Uterus (tissue), 4 donors: ENCODE results near the gene EFNB3. TPM values are rescaled to one million over a fixed set of nuclear protein-coding genes. Genes with fewer than 3 reads are reported as not detected.

Experiments
- DNase-seq, 2 donors: peaks; one replicate each; pipeline ENCODE4 v3.0.0-alpha.2; 2019 to 2020
- H3K27ac ChIP-seq, 2 donors: fragments of 200-600 bp; sonication (generic); 1 replicate in 1 of 2; 2 replicates in 1 of 2; pipeline ENCODE4 v1.5.1; 2016 to 2018
- H3K27me3 ChIP-seq, 2 donors: fragments of 200-600 bp; sonication (generic); one replicate each; pipeline ENCODE4 v1.5.1; 2018 to 2019; ENCODE audit warnings: control low read depth in 1 of 2
- H3K36me3 ChIP-seq, 2 donors: fragments of 200-600 bp; sonication (generic); one replicate each; pipeline ENCODE4 v1.5.1; 2019; ENCODE audit warnings: control low read depth in 1 of 2
- H3K4me1 ChIP-seq, 2 donors: fragments of 200-600 bp; sonication (generic); one replicate each; pipeline ENCODE4 v1.5.1; 2018 to 2019; ENCODE audit warnings: control low read depth in 1 of 2
- H3K4me3 ChIP-seq, 2 donors: fragments of 200-600 bp; sonication (generic); 1 replicate in 1 of 2; 2 replicates in 1 of 2; pipeline ENCODE4 v1.5.1; 2018 to 2019; ENCODE audit warnings: mild to moderate bottlenecking in 1 of 2
- H3K9me3 ChIP-seq, 2 donors: fragments of 200-600 bp; sonication (generic); one replicate each; pipeline ENCODE4 v1.5.1; 2019; ENCODE audit warnings: control low read depth in 1 of 2
- POLR2A ChIP-seq, 2 donors: fragments of 450-650 bp; IDR thresholded peaks; one replicate each; pipeline ENCODE4 v1.6.1; 2016; ENCODE audit warnings: antibody characterized with exemption in 2 of 2, mild to moderate bottlenecking in 1 of 2, moderate library complexity in 1 of 2
- intact Hi-C: fragments of 100-400 bp; cut with DNase I; formaldehyde crosslinking; loops from one replicate; pipeline ENCODE4 v1.15.1; 2023; ENCODE audit warnings: low total_unique reads
- total RNA-seq, 4 donors: library from RNA; depleted of rRNA in 3 of 4; stranded (reverse); fragments of >200 nt in 3 of 4; gene quantifications; one replicate each; pipeline versions ENCODE4 v1.1.0 to v1.2.4, GENCODE V29; 2014 to 2023
- TF ChIP-seq, protein P1 (sequence below), 4 experiments: fragments of 200-600 bp in 2 of 4; fragments of 450-650 bp in 2 of 4; sonication (generic) in 2 of 4; IDR thresholded peaks; one replicate each; pipeline ENCODE4 v1.5.1; 2016 to 2019; ENCODE audit warnings: antibody characterized with exemption in 4 of 4, mild to moderate bottlenecking in 2 of 4, moderate library complexity in 1 of 4
- donor health status: DM: yes; HTN: yes; CAD: no.

The EFNB3 gene
- total RNA-seq, 4 donors from 2014 or later, result 0.26 to 13.1 (median 5.6) TPM

DNA sequence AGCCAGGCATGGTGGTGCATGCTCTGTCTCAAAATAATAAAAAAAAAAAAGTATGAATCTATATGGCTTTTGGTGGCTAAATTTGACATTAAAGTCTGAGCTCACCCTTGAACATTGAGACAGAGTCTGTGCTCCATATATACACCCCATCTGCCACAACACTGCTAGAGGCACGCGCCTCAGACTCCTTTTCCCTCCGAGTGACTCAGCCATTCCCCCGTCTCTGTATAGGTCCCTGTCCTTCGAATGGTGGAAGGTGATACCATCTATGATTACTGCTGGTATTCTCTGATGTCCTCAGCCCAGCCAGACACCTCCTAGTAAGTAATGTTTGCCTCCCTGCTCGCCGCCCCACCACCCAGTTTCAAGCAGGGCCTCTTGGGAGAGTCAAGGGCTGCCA, 4.5 kb upstream of the EFNB3 start:
- H3K27me3 ChIP-seq, result no peaks in the 10 kb centered on the region
- peaks cover 0 to 17% of the 10 kb centered on the region in 2 donors for H3K4me1 ChIP-seq
- no peaks in the 10 kb centered on the region for H3K36me3 ChIP-seq
- TF ChIP-seq POLR2A (IDR thresholded peaks at IDR 0.05), result no peak
- TF ChIP-seq, protein P1, sequence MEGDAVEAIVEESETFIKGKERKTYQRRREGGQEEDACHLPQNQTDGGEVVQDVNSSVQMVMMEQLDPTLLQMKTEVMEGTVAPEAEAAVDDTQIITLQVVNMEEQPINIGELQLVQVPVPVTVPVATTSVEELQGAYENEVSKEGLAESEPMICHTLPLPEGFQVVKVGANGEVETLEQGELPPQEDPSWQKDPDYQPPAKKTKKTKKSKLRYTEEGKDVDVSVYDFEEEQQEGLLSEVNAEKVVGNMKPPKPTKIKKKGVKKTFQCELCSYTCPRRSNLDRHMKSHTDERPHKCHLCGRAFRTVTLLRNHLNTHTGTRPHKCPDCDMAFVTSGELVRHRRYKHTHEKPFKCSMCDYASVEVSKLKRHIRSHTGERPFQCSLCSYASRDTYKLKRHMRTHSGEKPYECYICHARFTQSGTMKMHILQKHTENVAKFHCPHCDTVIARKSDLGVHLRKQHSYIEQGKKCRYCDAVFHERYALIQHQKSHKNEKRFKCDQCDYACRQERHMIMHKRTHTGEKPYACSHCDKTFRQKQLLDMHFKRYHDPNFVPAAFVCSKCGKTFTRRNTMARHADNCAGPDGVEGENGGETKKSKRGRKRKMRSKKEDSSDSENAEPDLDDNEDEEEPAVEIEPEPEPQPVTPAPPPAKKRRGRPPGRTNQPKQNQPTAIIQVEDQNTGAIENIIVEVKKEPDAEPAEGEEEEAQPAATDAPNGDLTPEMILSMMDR (IDR thresholded peaks at IDR 0.05), result no peak
- no peak overlapping the region for H3K27ac ChIP-seq
- no peaks in the 10 kb centered on the region for H3K9me3 ChIP-seq
- intact Hi-C loops, result no loop called here
- no peak overlapping the region for H3K4me3 ChIP-seq
- DNase-seq, result no peak

DNA sequence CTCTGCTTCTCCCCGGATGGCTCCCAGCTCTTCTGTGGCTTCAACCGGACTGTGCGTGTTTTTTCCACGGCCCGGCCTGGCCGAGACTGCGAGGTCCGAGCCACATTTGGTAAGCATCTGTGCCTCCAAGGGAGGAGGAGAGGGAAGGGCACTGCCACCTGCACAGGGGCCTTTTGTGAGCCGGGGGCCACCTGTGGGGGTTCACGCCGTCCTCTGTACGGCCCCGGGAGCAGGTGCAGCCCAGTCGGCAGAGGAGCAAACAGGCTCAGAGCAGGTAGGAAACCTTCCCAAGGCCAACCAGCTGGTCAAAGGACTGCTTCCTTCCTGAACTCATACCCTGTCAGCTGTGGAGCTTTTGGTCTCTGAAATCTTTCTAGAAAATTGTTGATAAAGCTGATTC, 3.3 kb upstream of the EFNB3 start:
- Histone ChIP-seq H3K4me1 (peaks cover 0 to 17% of the 10 kb centered on the region in 2 donors), H3K27me3 (no peaks in the 10 kb centered on the region), H3K36me3 (no peaks in the 10 kb centered on the region), H3K27ac (no peak overlapping the region), H3K9me3 (no peaks in the 10 kb centered on the region), H3K4me3 (no peak overlapping the region)
- no peak for DNase-seq
- no peak for TF ChIP-seq POLR2A (IDR thresholded peaks at IDR 0.05)
- TF ChIP-seq, protein P1 (IDR thresholded peaks at IDR 0.05), result no peak
- intact Hi-C loops, result no loop called here

DNA sequence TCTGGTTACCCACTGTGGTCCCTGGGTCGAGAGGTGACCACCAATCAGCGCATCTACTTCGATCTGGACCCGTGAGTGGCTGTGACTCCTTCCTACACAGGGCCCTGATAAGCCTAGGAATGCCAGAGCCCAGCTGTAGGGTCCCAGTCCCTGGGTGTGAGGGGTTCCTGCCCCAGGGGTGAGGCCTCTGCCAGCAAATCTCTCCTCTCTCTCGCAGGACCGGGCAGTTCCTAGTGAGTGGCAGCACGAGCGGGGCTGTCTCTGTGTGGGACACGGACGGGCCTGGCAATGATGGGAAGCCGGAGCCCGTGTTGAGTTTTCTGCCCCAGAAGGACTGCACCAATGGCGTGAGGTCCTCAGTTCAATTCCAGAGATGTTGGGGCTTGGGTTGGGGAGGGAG, 2.2 kb upstream of the EFNB3 start:
- H3K4me3 ChIP-seq, result no peak overlapping the region
- H3K9me3 ChIP-seq, result no peaks in the 10 kb centered on the region
- H3K27me3 ChIP-seq, result no peaks in the 10 kb centered on the region
- no peak overlapping the region for H3K27ac ChIP-seq
- intact Hi-C loops, result no loop called here
- no peak for TF ChIP-seq POLR2A (IDR thresholded peaks at IDR 0.05)
- TF ChIP-seq, protein P1 (IDR thresholded peaks at IDR 0.05), result no peak
- H3K4me1 ChIP-seq, result peaks cover 0 to 17% of the 10 kb centered on the region in 2 donors
- no peak for DNase-seq
- H3K36me3 ChIP-seq, result no peaks in the 10 kb centered on the region

DNA sequence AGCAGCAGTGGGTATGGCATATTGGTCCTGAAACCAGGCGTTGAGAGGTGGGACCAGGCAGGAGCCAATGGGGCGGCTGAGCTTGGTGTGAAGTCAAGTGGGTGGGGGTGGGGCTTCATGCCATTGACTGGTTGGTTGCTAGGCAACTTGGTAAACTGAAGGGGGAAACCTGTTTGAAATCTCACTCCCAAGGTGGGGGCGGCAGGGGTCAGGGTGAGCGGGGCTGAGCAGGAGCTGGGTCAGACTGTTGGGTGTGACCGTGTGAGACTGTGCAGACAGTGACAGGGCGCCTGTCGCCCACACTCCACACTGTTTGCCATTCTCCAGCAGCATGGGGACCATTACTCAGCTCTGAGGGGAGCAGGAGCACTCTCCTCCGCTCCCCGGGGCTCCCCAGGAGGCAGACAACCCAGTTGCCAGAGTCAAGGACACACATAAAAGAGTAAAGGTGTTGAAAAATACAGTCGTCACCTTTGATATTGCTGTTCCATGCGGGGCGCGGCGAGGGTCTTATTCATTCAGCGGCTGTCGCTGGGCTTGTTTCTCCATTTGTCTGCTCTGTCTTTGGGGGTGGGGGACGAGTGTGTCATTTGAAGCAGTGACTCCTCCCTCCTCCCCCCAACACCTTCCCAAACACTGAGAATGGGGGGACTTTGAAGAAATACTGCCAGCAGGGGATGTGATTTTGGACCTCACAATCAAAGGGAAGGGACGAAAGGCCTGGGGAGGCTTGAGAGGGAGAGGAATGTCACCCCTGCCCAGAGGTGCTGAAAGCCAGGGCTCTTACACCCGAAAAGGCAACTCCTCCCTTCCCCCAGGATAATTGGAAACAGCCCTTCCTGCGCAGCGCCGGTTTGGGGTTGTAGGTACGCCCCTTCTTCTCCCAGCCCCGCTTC, 1.2 kb upstream of the EFNB3 start:
- Histone ChIP-seq H3K27me3 (no peaks in the 10 kb centered on the region), H3K4me1 (peaks cover 0 to 17% of the 10 kb centered on the region in 2 donors), H3K36me3 (no peaks in the 10 kb centered on the region), H3K4me3 (no peak overlapping the region), H3K9me3 (no peaks in the 10 kb centered on the region), H3K27ac (no peak overlapping the region)
- no peak for DNase-seq
- intact Hi-C loops, result no loop called here
- TF ChIP-seq, protein P1 (IDR thresholded peaks at IDR 0.05), result no peak
- no peak for TF ChIP-seq POLR2A (IDR thresholded peaks at IDR 0.05)
